ENCODE measurements around the gene RHOD. TPM values are rescaled to one million over a fixed set of nuclear protein-coding genes. Genes with fewer than 3 reads are reported as not detected.

RHOD gene
- total RNA-seq, 1 donor from 2014 or later, result 29.8 TPM

GRCh38 chr11:67117176-67117575 lies 60.5 kb downstream of the RHOD start:
- no peaks in the 10 kb centered on the region for H3K27me3 ChIP-seq (ENCODE audit: insufficient read depth, low read length)
- peaks cover 5% of the 10 kb centered on the region for H3K4me1 ChIP-seq (ENCODE audit: insufficient read depth, low read length)
- H3K36me3 ChIP-seq (ENCODE audit: insufficient read depth, low read length), result no peaks in the 10 kb centered on the region
- H3K9ac ChIP-seq (ENCODE audit: low read length), result no peak overlapping the region
- no peak overlapping the region for H3K4me3 ChIP-seq (ENCODE audit: insufficient read depth, low read depth, low read length)
- peaks cover 26% of the 10 kb centered on the region for H4K20me1 ChIP-seq (ENCODE audit: insufficient read depth, low read length)
- H3K27ac ChIP-seq (ENCODE audit: low read depth, low read length), result no peak overlapping the region
- no peaks in the 10 kb centered on the region for H3K9me3 ChIP-seq (ENCODE audit: insufficient read depth, low read depth, low read length)
- Mint-ChIP-seq H3K9me3 (ENCODE audit: unreplicated experiment) (no peaks in the 10 kb centered on the region), H3K27ac (ENCODE audit: unreplicated experiment) (no peak overlapping the region), H3K4me3 (ENCODE audit: unreplicated experiment) (peak overlapping the region; percentile 77), H3K27me3 (ENCODE audit: low read depth, unreplicated experiment) (no peaks in the 10 kb centered on the region), H3K36me3 (ENCODE audit: low read depth, unreplicated experiment) (no peaks in the 10 kb centered on the region), H3K4me1 (ENCODE audit: low read depth, unreplicated experiment) (peaks cover 2% of the 10 kb centered on the region)
- peak overlapping the region; percentile 72 for H2AFZ ChIP-seq (ENCODE audit: low read depth, low read length)
- peaks cover 31% of the 10 kb centered on the region for H3K79me2 ChIP-seq (ENCODE audit: insufficient read depth, low read length)
- TF ChIP-seq CTCF (IDR thresholded peaks at IDR 0.05; ENCODE audit: insufficient read depth, low read depth, low read length) (no peak), EZH2 (IDR thresholded peaks at IDR 0.05; ENCODE audit: insufficient read depth, low read length) (no peak)
- H3K4me2 ChIP-seq (ENCODE audit: low read length), result peak overlapping the region; percentile 80
- no peak for DNase-seq (ENCODE audit: low read depth)
- FAIRE-seq, result no peak

- H3K36me3 Mint-ChIP-seq (ENCODE audit: low read depth, unreplicated experiment), result no peaks in the 10 kb centered on the region
- Histone ChIP-seq H3K36me3 (ENCODE audit: insufficient read depth, low read length) (no peaks in the 10 kb centered on the region), H3K27me3 (ENCODE audit: insufficient read depth, low read length) (no peaks in the 10 kb centered on the region), H3K9me3 (ENCODE audit: insufficient read depth, low read depth, low read length) (no peaks in the 10 kb centered on the region), H3K4me1 (ENCODE audit: insufficient read depth, low read length) (peaks cover 5% of the 10 kb centered on the region), H3K79me2 (ENCODE audit: insufficient read depth, low read length) (peaks cover 36% of the 10 kb centered on the region), H3K4me3 (ENCODE audit: insufficient read depth, low read depth, low read length) (no peak overlapping the region), H3K4me2 (ENCODE audit: low read length) (peak overlapping the region; percentile 80), H4K20me1 (ENCODE audit: insufficient read depth, low read length) (peaks cover 30% of the 10 kb centered on the region), H3K9ac (ENCODE audit: low read length) (peak overlapping the region; percentile 81), H2AFZ (ENCODE audit: low read depth, low read length) (peak overlapping the region; percentile 81), H3K27ac (ENCODE audit: low read depth, low read length) (no peak overlapping the region)
- H3K27me3 Mint-ChIP-seq (ENCODE audit: low read depth, unreplicated experiment), result no peaks in the 10 kb centered on the region
- peak overlapping the region; percentile 77 for H3K4me3 Mint-ChIP-seq (ENCODE audit: unreplicated experiment)
- H3K4me1 Mint-ChIP-seq (ENCODE audit: low read depth, unreplicated experiment), result peaks cover 2% of the 10 kb centered on the region
- no peak for DNase-seq (ENCODE audit: low read depth)
- no peaks in the 10 kb centered on the region for H3K9me3 Mint-ChIP-seq (ENCODE audit: unreplicated experiment)
- peak overlapping the region; percentile 87 for H3K27ac Mint-ChIP-seq (ENCODE audit: unreplicated experiment)
- no peak for TF ChIP-seq CTCF (IDR thresholded peaks at IDR 0.05; ENCODE audit: insufficient read depth, low read depth, low read length)
- TF ChIP-seq EZH2 (IDR thresholded peaks at IDR 0.05; ENCODE audit: insufficient read depth, low read length), result no peak
- FAIRE-seq, result no peak
These were observed 61.1 kb downstream of the RHOD start for GRCh38 chr11:67117672-67118180.

- peak overlapping the region; percentile 78 for H3K27ac ChIP-seq (ENCODE audit: low read depth, low read length)
- H3K4me3 Mint-ChIP-seq (ENCODE audit: unreplicated experiment), result no peak overlapping the region
- peak overlapping the region; percentile 80 for H3K4me2 ChIP-seq (ENCODE audit: low read length)
These were observed 61.6 kb downstream of the RHOD start for GRCh38 chr11:67118181-67118766.

More at GRCh38 chr11:67118181-67118766, 61.6 kb downstream of the RHOD start:
- Histone ChIP-seq H3K27me3 (ENCODE audit: insufficient read depth, low read length) (no peaks in the 10 kb centered on the region), H3K4me3 (ENCODE audit: insufficient read depth, low read depth, low read length) (peak overlapping the region; percentile 20), H3K79me2 (ENCODE audit: insufficient read depth, low read length) (peaks cover 42% of the 10 kb centered on the region), H3K36me3 (ENCODE audit: insufficient read depth, low read length) (no peaks in the 10 kb centered on the region), H3K9ac (ENCODE audit: low read length) (peak overlapping the region; percentile 81), H3K4me1 (ENCODE audit: insufficient read depth, low read length) (peaks cover 5% of the 10 kb centered on the region), H2AFZ (ENCODE audit: low read depth, low read length) (peak overlapping the region; percentile 81), H4K20me1 (ENCODE audit: insufficient read depth, low read length) (peaks cover 35% of the 10 kb centered on the region), H3K9me3 (ENCODE audit: insufficient read depth, low read depth, low read length) (no peaks in the 10 kb centered on the region)
- TF ChIP-seq EZH2 (IDR thresholded peaks at IDR 0.05; ENCODE audit: insufficient read depth, low read length), result no peak
- no peak for DNase-seq (ENCODE audit: low read depth)
- peaks cover 4% of the 10 kb centered on the region for H3K4me1 Mint-ChIP-seq (ENCODE audit: low read depth, unreplicated experiment)
- no peaks in the 10 kb centered on the region for H3K36me3 Mint-ChIP-seq (ENCODE audit: low read depth, unreplicated experiment)
- no peaks in the 10 kb centered on the region for H3K27me3 Mint-ChIP-seq (ENCODE audit: low read depth, unreplicated experiment)
- H3K27ac Mint-ChIP-seq (ENCODE audit: unreplicated experiment), result no peak overlapping the region
- H3K9me3 Mint-ChIP-seq (ENCODE audit: unreplicated experiment), result no peaks in the 10 kb centered on the region
- FAIRE-seq, result no peak

Measured in astrocyte (in vitro differentiated cells and primary cell).